ENCODE data around the gene SLC17A5.
"Not testable (repeated sequence)": the region's sequence is repeated elsewhere in the genome, so short reads cannot be mapped to it uniquely, and the experiment has no call there.

The SLC17A5 gene

DNA sequence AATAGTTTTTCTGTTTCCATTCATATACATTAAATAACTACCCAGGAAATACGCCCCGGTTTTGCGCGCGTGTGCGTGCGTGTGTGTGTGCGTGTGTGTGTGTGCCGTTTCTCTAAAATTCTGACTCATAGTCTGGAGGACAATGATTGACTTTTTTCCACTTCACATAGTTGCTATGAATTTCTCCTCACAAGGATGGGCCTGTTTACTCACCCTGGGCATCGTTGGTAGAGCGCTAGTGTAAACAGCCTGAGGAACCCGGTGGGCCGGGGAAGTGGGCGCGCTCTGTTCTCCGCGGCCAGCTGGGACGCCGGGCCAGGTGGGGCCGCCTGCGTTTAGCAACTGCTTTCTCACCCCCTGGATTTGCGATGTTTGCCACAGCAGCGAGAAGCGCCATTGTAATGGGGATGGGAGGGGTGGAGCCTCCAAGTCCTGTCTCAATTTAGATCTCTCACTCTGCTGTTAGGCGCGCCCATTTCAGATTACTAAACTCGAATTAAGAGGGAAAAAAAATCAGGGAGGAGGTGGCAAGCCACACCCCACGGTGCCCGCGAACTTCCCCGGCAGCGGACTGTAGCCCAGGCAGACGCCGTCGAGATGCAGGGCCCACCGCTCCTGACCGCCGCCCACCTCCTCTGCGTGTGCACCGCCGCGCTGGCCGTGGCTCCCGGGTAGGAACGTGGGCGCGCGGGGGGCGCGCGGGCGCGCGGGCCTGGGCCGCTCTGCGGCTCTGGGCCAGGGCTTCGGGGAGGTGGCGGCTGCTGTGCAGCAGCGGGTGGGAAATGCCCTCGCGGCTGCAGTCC lies 42.0 kb upstream of the SLC17A5 start, which contains the start of gene CD109:
TSS of gene CD109 (plus strand) at position 585 of the 803 bp plus-strand sequence. CDS start at position 598, 13 bp downstream.
- peak; percentile 14 for DNase-seq (ENCODE audit: low read depth, low spot score)
- ChIA-PET CTCF (interaction anchor here (1.1 to 3.9 kb wide), 3 partner anchors 36 to 43 kb away, joined by 3 to 15 read pairs (median 6); no protein-coding TSS in a partner anchor), POLR2A (interaction anchor here (1.0 to 1.2 kb wide), 2 partner anchors 9 to 41 kb away, joined by 3 read pairs; no protein-coding TSS in a partner anchor)
- H3K4me3 ChIP-seq (ENCODE audit: low read depth, low read length): peak within 1 kb of the TSS; percentile 69
- TF ChIP-seq, protein P1, sequence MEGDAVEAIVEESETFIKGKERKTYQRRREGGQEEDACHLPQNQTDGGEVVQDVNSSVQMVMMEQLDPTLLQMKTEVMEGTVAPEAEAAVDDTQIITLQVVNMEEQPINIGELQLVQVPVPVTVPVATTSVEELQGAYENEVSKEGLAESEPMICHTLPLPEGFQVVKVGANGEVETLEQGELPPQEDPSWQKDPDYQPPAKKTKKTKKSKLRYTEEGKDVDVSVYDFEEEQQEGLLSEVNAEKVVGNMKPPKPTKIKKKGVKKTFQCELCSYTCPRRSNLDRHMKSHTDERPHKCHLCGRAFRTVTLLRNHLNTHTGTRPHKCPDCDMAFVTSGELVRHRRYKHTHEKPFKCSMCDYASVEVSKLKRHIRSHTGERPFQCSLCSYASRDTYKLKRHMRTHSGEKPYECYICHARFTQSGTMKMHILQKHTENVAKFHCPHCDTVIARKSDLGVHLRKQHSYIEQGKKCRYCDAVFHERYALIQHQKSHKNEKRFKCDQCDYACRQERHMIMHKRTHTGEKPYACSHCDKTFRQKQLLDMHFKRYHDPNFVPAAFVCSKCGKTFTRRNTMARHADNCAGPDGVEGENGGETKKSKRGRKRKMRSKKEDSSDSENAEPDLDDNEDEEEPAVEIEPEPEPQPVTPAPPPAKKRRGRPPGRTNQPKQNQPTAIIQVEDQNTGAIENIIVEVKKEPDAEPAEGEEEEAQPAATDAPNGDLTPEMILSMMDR (IDR thresholded peaks at IDR 0.05; ENCODE audit: insufficient read depth, low read length, missing control alignments): no peak

DNA sequence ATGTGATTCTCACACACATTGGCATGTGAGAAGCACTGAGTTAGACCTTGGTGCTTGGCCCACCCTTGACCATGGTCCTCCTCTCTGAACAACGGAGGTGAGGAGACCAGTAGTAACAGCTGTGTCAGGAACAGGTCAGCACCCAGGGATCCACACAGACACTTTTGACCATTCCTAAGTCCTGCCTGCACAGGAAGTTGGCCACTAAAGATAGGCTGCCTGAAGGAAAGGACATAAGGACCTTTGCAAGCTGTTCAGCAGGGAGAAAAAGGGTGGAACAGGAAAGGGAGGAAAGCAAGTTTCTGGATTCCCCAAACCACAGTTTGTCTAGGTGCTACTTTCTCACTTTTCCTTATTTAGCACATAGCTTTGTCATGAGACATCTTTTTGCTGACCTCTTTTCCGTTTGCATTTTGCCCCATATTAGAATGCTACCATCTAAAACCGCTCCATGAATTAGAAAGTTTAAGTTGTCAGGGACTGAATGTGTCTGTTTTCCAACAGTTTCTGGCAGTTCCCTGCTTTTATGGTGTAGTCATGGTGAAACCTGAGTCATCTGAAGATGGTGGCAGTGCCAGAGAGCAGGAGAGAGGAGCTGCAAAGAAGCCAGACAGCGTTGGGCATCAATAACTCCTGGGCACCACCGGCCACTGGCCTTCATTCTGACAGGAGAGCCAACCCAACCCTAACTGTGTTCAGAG lies 41.1 kb upstream of the SLC17A5 start:
- no peak for DNase-seq (ENCODE audit: low read depth, low spot score)
- TF ChIP-seq, protein P1 (IDR thresholded peaks at IDR 0.05; ENCODE audit: insufficient read depth, low read length, missing control alignments): no peak
- ChIA-PET POLR2A (interaction anchor here (1.2 kb wide), 1 partner anchor 40 kb away, joined by 3 read pairs; no protein-coding TSS in a partner anchor), CTCF (interaction anchor here (1.1 to 3.9 kb wide), 3 partner anchors 10 to 38 kb away, joined by 3 to 15 read pairs (median 3); no protein-coding TSS in a partner anchor)
- H3K4me3 ChIP-seq (ENCODE audit: low read depth, low read length): peak overlapping the region; percentile 69

DNA sequence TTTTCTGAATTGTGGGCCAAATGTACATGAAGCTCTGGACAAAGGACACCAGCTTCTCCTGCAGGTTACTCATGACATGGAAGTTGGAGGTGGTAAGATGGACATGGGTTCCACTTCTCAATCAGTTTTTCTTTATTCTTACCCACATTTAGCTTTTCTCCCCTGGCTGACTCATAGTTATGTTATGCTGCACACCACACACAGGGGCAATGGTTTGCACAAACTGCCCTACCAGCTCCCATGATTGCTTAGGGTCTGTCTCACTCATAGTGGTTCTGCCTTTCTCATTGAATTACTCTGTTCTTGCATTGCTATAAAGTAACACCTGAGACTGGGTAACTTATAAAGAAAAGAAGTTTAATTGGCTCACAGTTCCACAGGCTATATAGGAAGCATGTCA lies 37.7 kb upstream of the SLC17A5 start:
- DNase-seq (ENCODE audit: low read depth, low spot score): no peak
- no peak overlapping the region for H3K4me3 ChIP-seq (ENCODE audit: low read depth, low read length)
- TF ChIP-seq, protein P1 (IDR thresholded peaks at IDR 0.05; ENCODE audit: insufficient read depth, low read length, missing control alignments): no peak
- ChIA-PET CTCF (interaction anchor here (0.8 to 8.5 kb wide), 3 partner anchors 21 to 1518 kb away, joined by 3 to 52 read pairs (median 5); no protein-coding TSS in a partner anchor), POLR2A (no interaction called here)

DNA sequence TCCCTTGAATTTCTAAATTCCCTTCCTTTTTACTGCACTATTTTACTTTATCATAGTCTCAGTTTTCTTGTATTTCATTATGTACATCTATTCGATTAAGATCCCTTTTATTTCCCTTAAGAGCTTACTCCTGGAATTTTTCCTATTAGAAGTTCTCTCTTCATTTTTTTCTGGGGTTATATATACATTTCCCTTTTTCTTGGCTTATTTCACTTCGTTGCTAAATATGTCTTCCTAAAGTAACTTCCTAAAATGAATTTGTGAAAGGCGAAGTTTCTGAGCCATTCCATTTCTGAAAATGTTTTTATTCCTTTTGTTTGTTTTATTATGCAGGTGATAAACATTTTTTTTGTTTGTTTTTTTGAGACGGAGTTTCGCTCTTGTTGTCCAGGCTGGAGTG lies 36.3 kb upstream of the SLC17A5 start:
- POLR2A ChIA-PET: interaction anchor here (1.0 kb wide), 1 partner anchor 10 kb away, joined by 3 read pairs; no protein-coding TSS in a partner anchor
- CTCF ChIA-PET: interaction anchor here (1.4 to 8.5 kb wide), 3 partner anchors 17 to 42 kb away, joined by 3 to 52 read pairs (median 4); no protein-coding TSS in a partner anchor
- TF ChIP-seq, protein P1 (IDR thresholded peaks at IDR 0.05; ENCODE audit: insufficient read depth, low read length, missing control alignments): no peak
- H3K4me3 ChIP-seq (ENCODE audit: low read depth, low read length): no peak overlapping the region
- DNase-seq (ENCODE audit: low read depth, low spot score): no peak

DNA sequence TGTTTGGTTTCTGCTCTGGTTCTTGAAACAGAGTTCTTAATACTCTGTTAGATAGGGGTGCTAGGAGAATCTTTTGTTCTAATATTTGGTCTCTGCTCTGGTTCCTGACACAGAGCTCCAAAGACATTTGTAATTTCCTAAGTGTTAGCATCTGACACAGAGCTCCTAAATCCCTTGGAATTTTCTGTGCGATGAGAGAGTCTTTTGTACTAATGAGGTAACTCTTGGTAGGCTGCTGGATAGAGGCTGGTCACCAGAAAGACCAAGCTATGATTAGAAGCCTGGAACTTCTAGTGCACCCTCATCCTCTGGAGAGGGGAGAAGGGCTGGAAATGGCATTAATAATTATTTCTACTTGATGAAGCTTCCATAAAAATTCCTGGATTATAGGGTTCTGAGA lies 34.6 kb upstream of the SLC17A5 start:
- no peak for DNase-seq (ENCODE audit: low read depth, low spot score)
- CTCF ChIA-PET: interaction anchor here (0.9 to 8.5 kb wide), 5 partner anchors 22 to 282 kb away, joined by 3 to 52 read pairs (median 4); no protein-coding TSS in a partner anchor
- H3K4me3 ChIP-seq (ENCODE audit: low read depth, low read length): no peak overlapping the region
- TF ChIP-seq, protein P1 (IDR thresholded peaks at IDR 0.05; ENCODE audit: insufficient read depth, low read length, missing control alignments): no peak
- POLR2A ChIA-PET: interaction anchor here (0.5 kb wide), 1 partner anchor 226 kb away, joined by 3 read pairs; no protein-coding TSS in a partner anchor

DNA sequence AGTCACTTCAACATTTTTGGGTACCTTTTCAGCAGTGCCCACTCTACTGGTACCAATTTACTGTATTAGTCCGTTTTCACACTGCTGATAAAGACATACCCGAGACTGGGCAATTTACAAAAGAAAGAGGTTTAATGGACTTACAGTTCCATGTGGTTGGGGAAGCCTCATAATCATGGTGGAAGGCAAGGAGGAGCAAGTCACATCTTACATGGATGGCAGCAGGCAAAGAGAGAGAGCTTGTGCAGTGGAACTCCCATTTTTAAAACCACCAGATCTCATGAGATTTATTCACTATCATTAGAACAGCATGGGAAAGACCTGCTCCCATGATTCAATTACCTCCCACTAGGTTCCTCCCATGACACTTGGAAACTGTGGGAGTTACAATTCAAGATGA lies 29.8 kb upstream of the SLC17A5 start:
- POLR2A ChIA-PET: not testable (repeated sequence)

More for the DNA sequence above, 29.8 kb upstream of the SLC17A5 start:
- DNase-seq (ENCODE audit: low read depth, low spot score); H3K4me3 ChIP-seq (ENCODE audit: low read depth, low read length): not testable (repeated sequence)
- CTCF ChIA-PET: interaction anchor here (1.9 to 2.1 kb wide), 2 partner anchors 10 to 49 kb away, joined by 8 to 9 read pairs; no protein-coding TSS in a partner anchor

Measured in AG04449 (cell line).